T-helper 1 cell (primary cell): ENCODE results near the gene MLIP.
"Not testable (repeated sequence)": the region's sequence is repeated elsewhere in the genome, so short reads cannot be mapped to it uniquely, and the experiment has no call there.

Experiments used
- DNase-seq, 5 donors: peaks; one replicate each; pipeline ENCODE4 v3.0.0-alpha.2; 2012 to 2020

Gene MLIP

GRCh38 chr6:54232703-54233102, 121.5 kb downstream of the MLIP start:
- DNase-seq: no peak

- no peak for DNase-seq
Measured at GRCh38 chr6:54234539-54234938, 123.3 kb downstream of the MLIP start.

- no peak for DNase-seq
Measured at GRCh38 chr6:54236984-54237383, 125.7 kb downstream of the MLIP start.

GRCh38 chr6:54238396-54238795, 127.2 kb downstream of the MLIP start:
- no peak for DNase-seq

- no peak for DNase-seq
Measured at GRCh38 chr6:54243699-54244098, 132.5 kb downstream of the MLIP start.

GRCh38 chr6:54244430-54244829, 133.2 kb downstream of the MLIP start:
- DNase-seq: no peak

GRCh38 chr6:54245265-54245664, 134.0 kb downstream of the MLIP start:
- no peak for DNase-seq

- DNase-seq: no peak
Measured at GRCh38 chr6:54248319-54248718, 137.1 kb downstream of the MLIP start.

- no peak for DNase-seq
Measured at GRCh38 chr6:54248994-54249393, 137.8 kb downstream of the MLIP start.

- not testable (repeated sequence) for DNase-seq
Measured at GRCh38 chr6:54249812-54250211, 138.6 kb downstream of the MLIP start.

- DNase-seq: no peak
Measured at GRCh38 chr6:54252496-54252895, 141.3 kb downstream of the MLIP start.

- DNase-seq: no peak
Measured at GRCh38 chr6:54252916-54253315, 141.7 kb downstream of the MLIP start.

GRCh38 chr6:54254886-54255285, 143.6 kb downstream of the MLIP start:
- no peak for DNase-seq

GRCh38 chr6:54255886-54256285, 144.6 kb downstream of the MLIP start:
- DNase-seq: no peak

GRCh38 chr6:54260025-54260424, 148.8 kb downstream of the MLIP start:
- DNase-seq: no peak

- DNase-seq: no peak
Measured at GRCh38 chr6:54262499-54262898, 151.3 kb downstream of the MLIP start.

- DNase-seq: no peak
Measured at GRCh38 chr6:54262971-54263370, 151.7 kb downstream of the MLIP start.

GRCh38 chr6:54264581-54265272, 153.5 kb downstream of the MLIP start:
- DNase-seq: no peak

GRCh38 chr6:54266400-54266923, 155.2 kb downstream of the MLIP start:
- no peak for DNase-seq

- no peak for DNase-seq
Measured at GRCh38 chr6:54267798-54268197, 156.6 kb downstream of the MLIP start.

GRCh38 chr6:54273214-54273820, 162.1 kb downstream of the MLIP start:
- DNase-seq: no peak

GRCh38 chr6:54274383-54274782, 163.1 kb downstream of the MLIP start:
- DNase-seq: no peak

- DNase-seq: no peak
Measured at GRCh38 chr6:54282186-54282585, 170.9 kb downstream of the MLIP start.

- DNase-seq: no peak
Measured at GRCh38 chr6:54284161-54284860, 173.1 kb downstream of the MLIP start.
